GM04503 (cell line): ENCODE results near the gene CD19.
A peak's percentile ranks its signal among the peaks of the same experiment; 100 is the strongest.
"Not testable (repeated sequence)": the region's sequence is repeated elsewhere in the genome, so short reads cannot be mapped to it uniquely, and the experiment has no call there.

Experiments
- DNase-seq: peaks from one replicate; pipeline ENCODE4 v3.0.0-alpha.2; 2012; ENCODE audit warnings: low read depth

The CD19 gene

DNA sequence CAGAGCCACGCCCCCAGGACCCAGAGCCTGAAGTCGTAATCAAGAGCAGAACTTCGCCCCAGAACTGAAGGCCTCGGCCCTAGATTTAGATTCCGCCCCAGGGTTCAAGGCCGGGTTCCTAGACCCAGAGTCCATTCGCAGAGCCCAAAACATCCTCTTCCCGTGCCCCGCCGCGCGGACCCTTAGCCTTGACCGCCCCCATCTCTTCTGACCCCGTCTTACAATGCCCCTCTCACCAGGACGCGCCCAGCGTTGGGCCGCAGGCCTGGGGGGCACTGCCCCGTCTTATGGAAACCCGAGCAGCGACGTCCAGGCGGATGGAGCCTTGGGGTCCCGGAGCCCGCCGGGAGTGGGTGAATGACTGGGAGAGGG is 5.0 kb downstream of the CD19 start:
- no peak for DNase-seq

DNA sequence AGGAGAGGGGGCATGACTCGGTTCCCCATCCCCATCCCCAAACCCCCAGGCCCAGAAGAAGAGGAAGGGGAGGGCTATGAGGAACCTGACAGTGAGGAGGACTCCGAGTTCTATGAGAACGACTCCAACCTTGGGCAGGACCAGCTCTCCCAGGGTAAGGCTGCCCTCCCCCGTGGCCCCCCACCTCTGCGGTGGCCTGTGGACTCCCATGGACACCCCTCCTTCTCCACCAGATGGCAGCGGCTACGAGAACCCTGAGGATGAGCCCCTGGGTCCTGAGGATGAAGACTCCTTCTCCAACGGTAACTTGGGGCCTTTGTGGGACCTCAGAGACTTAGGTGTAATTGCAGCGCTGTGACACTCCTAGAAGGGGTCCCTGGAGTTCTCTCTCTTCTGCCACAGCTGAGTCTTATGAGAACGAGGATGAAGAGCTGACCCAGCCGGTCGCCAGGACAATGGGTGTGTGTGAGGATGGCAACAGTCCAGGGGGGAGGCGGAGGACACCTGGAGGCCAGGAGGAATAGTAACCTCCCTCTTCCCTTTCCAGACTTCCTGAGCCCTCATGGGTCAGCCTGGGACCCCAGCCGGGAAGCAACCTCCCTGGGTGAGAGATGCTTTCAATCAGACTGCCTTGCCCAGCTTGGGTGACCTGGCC is 5.6 kb downstream of the CD19 start:
- no peak for DNase-seq

DNA sequence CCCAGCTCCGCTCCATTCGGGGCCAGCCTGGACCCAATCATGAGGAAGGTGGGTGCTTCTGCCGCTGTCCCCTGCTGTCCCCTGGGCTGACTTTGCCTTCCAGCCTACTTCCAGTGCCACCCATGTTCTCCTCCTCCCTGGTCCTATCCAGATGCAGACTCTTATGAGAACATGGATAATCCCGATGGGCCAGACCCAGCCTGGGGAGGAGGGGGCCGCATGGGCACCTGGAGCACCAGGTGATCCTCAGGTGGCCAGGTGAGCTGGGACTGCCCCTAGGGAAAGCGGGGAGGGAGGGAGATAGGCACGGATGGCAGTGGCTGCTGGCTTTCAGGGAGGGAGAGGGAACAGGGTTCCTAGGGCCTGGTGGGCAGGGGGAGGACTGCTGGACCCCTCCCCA is 7.0 kb downstream of the CD19 start:
- DNase-seq: no peak

DNA sequence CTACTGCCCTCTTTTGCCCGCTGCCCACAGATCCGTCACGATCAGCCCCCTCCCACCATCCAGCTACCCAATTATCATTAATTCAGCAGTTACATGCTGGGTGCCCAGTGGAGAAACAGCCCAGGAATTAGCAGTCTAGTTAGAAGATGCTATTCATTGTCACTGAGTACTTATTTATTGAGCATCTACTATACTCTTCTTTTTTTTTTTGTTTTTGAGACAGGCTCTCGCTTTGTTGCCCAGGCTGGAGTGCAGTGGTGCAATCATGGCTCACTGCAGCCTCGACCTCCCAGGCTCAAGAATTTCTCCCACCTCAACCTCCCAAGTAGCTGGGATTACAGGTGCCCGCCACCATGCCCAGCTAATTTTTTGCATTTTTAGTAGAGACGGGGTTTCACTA is 8.1 kb downstream of the CD19 start:
- DNase-seq: not testable (repeated sequence)

DNA sequence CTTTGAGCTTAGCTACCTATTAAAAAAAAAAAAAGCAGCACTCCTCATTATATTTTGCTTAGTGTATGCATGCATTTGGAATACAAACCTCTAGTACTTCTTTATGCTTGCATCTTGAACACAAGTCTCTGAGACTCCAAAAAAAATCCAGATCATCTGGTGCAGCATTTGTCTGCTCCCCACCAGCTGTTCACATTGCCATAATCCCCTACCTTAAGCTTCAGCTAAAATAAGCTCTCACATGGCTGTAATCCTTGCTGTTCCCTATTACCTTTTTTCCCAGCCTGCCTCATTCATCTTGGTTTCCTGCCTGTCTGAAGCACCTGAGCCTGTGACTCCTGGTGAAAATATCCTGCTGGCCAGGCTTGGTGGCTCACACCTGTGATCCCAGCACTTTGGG is 11.5 kb downstream of the CD19 start:
- no peak for DNase-seq

DNA sequence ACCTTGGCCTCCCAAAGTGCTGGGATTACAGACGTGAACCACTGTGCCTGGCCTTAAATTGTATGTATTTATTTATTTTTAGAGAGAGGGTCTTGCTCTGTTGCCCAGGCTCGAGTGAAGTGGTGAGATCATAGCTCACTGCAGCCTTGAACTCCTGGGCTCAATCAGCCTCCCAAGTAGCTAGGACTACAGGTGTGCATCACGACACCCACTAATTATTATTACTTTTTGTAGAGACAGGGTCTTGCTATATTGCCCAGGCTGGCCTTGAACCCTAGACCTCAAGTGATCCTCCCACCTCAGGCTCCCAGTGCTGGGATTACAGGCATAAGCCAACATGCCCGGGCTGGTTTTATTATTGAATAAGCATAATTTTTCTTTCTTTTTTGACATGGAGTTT is 14.9 kb downstream of the CD19 start:
- DNase-seq: no peak

DNA sequence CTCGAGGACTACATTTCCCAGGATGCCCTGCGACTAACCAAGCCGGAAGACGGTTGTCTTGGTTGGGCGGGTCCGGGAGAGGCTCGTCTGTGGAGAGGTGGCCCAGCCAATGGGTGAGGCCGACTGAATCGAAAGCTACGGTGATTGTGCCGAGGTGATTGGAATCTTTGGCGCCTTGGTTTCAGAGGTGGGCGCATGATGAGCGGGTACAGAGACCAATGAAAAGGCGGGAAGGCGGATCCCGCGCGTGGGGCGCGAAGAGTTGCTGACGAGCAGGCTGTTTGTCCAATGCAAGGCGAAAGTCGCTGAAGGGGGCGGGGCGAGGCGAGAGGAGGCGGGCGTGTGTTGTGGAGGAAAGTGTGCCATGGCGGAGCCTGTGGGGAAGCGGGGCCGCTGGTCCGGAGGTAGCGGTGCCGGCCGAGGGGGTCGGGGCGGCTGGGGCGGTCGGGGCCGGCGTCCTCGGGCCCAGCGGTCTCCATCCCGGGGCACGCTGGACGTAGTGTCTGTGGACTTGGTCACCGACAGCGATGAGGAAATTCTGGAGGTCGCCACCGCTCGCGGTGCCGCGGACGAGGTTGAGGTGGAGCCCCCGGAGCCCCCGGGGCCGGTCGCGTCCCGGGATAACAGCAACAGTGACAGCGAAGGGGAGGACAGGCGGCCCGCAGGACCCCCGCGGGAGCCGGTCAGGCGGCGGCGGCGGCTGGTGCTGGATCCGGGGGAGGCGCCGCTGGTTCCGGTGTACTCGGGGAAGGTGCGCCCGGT is 19.1 kb downstream of the CD19 start, which contains the start of gene NFATC2IP:
NFATC2IP (plus strand) TSS at position 290 of the 762 bp plus-strand sequence; CDS start at position 365, 75 bp downstream.
- DNase-seq: peak; percentile 99

DNA sequence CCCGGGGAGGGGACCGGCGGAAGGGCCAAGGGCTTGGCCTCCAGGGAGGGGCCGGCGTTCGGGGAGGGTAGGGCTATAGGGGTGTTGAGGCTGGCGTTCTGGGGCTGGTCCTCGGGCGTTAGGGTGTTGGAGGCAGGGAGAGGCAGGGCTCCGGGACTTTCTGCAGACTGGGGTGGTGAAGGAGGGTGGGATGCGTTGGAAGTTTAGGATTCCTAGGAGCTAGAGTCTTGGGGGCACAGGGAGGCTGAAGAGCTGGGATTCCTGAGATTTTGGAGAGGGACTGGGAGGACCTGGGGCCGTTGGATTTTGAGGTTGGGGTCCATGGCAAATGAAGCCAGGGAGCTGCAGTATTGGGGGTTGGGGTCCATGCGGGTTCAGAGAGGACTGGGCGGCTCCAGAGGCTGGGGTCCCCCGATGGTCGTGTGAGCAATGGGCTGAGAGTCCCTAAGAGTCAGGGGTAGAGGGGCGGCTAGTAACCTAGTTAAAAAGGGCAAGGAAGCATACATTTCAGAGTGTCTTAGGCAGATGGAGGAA is 19.7 kb downstream of the CD19 start:
- no peak for DNase-seq

DNA sequence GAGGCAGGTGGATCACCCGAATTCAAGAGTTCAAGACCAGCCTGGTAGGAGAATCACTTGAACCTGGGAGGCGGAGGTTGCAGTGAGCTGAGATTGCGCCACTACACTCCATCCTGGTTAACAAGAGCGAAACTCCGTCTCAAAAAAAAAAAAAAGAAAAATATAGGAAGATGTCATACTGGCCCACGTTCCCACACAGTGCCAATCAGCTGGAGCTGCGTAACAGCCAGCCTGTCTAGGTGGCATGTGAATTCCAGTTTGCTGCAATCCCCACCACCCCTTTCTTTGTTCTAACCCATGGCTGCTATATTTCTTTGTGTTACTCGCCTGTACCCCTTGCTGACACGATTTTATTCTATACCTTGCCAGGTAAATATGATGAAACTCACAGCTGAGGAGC is 26.4 kb downstream of the CD19 start:
- no peak for DNase-seq

DNA sequence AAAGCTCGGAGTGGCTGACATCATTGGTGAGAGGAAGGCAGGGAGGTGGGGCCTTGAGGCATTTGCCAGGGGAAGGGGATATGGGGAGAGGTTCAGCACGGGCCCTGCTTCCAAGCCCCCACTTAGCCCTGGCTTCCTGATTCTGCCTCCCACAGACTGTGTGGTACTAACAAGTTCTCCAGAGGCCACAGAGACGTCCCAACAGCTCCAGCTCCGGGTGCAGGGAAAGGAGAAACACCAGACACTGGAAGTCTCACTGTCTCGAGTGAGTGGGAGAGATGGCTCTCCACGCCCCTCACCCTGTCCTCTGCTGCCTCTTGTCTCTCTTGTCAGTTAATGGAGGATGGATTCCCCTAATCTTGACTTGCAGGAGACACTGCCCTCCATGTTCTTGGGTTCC is 27.1 kb downstream of the CD19 start:
- no peak for DNase-seq

DNA sequence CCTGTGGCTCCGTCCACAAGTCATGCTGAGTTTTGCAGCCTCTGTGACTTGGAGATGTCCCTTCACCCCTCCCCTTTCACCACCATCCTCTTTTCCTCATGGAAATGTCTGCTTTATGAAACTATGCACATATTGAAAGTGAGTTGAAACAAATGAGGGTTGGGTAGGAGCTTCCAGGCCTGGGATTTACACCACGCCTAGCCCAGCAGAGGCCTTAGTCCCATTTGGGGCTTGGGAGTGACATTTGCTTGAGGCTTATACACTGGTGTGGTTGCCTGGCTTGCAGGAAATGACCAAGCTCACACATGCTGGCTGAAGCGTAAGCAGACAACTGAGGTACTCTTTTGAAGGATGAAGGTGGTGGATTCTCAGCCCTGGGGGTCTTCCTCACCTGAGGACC is 32.3 kb downstream of the CD19 start:
- DNase-seq: no peak

DNA sequence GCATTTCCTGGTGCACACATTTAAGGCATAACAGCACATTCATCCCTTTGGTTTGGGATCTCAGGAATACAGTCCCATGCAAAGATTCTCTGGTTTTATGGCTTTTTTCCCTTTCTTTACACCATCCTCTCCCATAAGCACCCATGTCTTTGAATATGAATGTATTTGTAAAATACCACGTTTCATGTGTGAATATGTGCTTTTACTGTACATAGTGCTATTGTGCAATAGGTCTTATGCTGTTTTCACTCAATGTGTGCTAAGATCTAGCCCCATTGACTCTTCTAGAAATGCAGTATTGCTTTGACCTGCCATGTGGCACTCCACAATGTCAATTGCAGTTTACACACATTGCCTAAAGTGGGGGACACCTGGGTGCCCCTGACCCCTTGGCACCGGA is 32.7 kb downstream of the CD19 start:
- DNase-seq: no peak

DNA sequence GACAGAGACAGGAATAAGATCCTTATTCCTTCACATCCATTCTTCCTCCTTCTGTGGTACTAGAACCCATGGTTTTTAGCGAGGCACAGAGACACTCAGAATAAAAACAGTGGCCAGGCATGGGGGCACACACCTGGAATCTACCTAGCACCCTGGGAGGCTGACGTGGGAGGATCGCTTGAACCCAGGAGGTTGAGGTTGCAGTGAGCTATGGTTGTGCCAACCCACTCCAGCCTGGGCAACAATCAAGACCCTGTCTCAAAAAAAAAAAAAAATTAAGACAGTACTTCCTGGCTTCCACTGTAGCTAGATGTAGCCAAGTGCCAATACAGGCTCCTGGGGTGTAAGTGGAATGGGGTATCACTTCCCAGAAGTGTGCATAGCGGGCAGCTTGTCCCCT is 35.4 kb downstream of the CD19 start:
- DNase-seq: no peak

DNA sequence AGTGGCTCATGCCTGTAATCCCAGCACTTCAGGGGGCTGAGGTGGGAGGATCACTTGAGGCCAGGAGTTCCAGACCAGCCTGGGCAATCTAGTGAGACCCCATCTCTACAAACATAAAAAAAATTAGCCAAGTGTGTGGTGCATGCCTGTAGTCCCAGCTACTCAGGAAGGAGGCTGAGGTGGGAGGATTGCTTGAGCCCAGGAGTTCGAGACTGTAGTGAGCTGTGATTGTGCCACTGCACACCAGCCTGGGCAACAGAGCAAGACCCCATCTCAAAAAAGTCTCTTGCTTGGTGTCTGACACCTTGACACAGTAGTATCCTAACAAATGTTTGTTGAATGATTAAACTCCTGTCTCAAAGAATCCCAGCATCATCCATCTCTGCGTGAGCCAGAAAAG is 37.9 kb downstream of the CD19 start:
- DNase-seq: not testable (repeated sequence)

DNA sequence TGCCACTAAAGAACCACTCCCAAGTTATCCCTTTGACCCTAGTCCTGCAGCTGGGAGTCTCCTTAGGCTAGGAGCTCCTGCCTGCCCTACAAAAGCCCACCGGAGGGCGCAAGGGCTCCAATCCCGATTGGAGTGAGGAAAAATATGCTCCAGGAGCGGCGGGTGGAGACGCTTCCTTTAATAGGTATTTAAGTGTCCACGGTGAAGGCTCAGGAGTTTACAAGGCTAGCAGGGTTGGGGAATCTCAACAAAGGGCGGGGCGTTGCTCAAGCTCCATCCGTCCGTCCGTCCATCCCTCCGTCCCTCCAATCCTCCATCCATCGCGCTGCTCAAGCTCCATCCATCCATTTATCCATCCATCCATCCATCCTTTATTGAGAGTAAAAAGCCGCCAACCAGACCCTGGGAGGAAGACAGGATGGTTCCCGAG is 42.3 kb downstream of the CD19 start:
- DNase-seq: peak; percentile 25

DNA sequence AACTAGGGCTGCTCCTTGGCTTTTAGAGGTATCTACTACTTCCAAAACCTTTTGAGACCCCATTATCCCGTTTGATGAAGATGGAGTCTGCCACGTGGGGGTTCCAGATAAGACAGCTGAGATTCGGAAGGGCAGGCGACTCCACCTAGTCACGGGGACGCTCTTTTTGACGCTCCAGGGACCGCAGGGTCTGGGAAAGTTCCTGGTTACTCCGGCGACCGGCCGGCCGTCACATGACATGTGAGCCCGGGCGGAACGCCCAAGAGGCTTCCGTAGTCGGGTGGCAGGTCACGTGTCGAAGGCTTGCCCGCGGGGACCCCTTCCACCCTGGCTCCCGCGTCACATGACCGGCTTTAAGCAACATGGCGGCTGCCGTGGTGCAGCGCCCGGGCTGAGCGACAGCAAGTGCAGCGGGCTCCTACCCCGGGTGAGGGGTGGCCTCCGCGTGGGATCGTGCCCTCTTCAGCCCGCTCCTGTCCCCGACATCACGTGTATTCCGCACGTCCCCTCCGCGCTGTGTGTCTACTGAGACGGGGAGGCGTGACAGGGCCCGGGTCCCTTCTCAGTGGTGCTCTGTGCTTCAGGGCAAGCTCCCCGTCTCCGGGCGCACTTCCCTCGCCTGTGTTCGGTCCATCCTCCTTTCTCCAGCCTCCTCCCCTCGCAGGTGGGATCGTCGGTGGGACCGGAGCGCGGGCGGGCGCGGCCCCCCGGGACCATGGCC is 42.8 kb downstream of the CD19 start, which contains the start of gene SPNS1:
SPNS1 (plus strand) TSS at position 342 of the 721 bp plus-strand sequence; CDS start at position 716, 374 bp downstream.
- DNase-seq: peak; percentile 76

DNA sequence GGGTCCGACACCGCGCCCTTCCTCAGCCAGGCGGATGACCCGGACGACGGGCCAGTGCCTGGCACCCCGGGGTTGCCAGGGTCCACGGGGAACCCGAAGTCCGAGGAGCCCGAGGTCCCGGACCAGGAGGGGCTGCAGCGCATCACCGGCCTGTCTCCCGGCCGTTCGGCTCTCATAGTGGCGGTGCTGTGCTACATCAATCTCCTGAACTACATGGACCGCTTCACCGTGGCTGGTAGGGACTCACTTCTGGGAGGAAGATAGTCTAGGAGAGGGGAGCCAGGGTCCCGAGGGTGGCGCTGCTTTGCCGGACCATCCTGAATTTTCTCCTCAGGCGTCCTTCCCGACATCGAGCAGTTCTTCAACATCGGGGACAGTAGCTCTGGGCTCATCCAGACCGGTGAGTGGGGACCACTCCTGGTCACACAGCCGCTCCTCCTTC is 43.4 kb downstream of the CD19 start:
- no peak for DNase-seq

DNA sequence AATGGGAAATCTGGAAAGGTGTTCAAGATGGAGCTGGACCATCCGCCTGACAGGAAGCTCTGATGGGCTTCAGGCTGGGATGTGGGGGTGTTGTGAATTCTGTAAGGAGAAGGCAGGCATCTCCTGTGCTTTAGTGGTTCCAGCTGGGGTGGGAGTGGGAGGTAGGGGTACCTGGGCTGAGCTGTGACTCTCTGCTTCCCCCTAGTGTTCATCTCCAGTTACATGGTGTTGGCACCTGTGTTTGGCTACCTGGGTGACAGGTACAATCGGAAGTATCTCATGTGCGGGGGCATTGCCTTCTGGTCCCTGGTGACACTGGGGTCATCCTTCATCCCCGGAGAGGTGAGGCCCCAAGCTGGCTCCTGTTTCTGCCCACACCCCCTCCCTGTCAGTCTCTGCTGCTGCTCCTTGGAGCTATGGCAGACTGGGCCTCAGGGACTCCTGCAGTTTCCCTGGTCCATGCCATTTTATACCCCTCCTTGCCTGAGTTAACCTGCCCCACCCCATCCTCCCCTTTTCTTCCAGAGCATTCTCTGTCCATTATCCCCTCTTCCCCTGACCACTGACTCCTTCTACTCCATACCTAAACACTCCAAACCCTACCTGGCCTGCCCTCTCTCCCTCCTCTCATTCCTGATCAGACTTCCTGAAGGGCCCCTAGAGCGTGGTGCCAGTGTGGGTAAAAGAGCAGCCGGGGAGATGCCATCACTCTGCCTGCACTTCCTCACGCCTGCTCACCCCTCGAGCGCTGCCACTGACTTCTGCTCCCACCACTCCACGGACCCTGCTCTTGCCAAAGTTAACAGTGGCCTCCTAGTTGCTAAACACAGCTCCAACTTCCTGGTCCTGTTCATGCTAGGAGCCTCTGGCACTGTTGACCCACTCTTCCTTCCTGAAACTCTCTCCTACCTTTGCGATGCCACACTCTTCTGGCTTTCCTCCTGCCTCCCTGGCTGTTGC is 46.2 kb downstream of the CD19 start:
- DNase-seq: no peak

DNA sequence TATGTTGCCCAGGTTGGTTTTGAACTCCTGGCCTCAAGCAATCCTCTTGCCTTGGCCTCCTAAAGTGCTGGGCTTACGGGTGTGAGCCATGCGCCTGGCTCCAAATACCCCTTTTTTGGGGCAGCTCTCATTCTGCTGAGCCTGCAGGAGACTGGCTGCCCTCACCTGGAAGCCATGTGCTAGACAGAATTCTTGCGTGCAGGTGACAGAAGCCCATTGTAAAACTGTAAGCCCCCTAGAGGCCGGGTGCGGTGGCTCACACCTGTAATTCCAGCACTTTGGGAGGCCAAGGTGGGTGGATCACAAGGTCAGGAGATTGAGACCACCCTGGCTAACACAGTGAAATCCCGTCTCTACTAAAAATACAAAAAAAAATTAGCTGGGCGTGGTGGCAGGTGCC is 48.6 kb downstream of the CD19 start:
- not testable (repeated sequence) for DNase-seq

DNA sequence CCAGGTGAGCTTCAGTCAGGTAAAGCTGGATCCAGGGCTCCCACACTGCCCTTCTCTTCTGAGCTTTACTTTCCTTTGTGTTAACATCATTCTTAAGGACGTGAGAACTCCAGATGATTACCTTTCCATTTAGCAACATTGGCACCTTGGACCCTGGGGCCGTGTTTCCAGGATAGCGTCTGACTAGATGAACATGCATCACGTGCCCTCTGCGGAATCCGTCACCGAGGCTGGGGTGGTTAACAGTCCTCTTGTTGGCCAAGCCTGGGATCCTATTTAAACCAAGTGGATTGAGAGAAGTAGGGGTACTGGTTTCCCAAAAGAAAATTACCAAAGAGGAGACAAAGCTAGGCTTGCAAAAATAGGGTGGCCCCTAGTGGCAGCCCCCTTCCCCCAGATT is 49.2 kb downstream of the CD19 start:
- no peak for DNase-seq

DNA sequence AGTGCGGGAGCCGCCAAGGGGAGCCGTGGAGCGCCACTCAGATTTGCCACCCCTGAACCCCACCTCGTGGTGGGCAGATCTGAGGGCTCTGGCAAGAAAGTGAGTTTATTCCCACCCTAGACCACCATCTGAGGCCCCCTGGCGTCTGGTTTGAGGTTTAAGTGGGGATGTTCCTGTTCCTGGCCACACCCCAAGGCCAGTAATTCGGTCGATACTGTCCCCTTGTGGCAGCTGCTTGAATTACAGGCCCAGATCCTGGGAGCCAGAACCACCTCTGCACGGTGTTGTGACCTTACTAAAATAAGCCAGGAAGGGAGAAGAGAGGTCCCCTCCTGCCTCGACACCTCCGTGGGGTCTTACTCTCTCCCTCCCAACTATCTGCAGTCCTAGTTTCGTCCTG is 49.7 kb downstream of the CD19 start:
- no peak for DNase-seq
